Neutrophil (primary cell): ENCODE data around the gene CPD.

ENCODE experiments used
- H3K27ac ChIP-seq: fragments of 200-600 bp; sonication (generic); 2 replicates; pipeline ENCODE4 v1.5.1; 2016; ENCODE audit warnings: mild to moderate bottlenecking, moderate library complexity
- H3K27me3 ChIP-seq: fragments of 200-600 bp; sonication (generic); 2 replicates; pipeline ENCODE4 v1.6.0; 2016; ENCODE audit warnings: mild to moderate bottlenecking
- H3K36me3 ChIP-seq: fragments of 200-600 bp; sonication (generic); 2 replicates; pipeline ENCODE4 v1.5.1; 2017
- H3K4me1 ChIP-seq, 2 experiments: fragments of 200-600 bp in 1 of 2; sonication (generic) in 1 of 2; 1 replicate in 1 of 2; 2 replicates in 1 of 2; pipeline versions ENCODE4 v1.5.1 to v1.6.1; 2013 to 2016; ENCODE audit warnings: low read depth in 1 of 2, low read length in 1 of 2, mild to moderate bottlenecking in 1 of 2, moderate library complexity in 1 of 2; ENCODE audit not compliant: control insufficient read depth in 1 of 2, insufficient read depth in 1 of 2
- H3K4me3 ChIP-seq, 2 experiments: fragments of 200-600 bp in 1 of 2; sonication (generic) in 1 of 2; 1 replicate in 1 of 2; 2 replicates in 1 of 2; pipeline ENCODE4 v1.5.1; 2013 to 2016; ENCODE audit warnings: low read depth in 1 of 2, low read length in 1 of 2, mild to moderate bottlenecking in 1 of 2, moderate library complexity in 1 of 2
- H3K9me3 ChIP-seq: fragments of 200-600 bp; sonication (generic); 2 replicates; pipeline ENCODE4 v1.5.1; 2016
- CTCF ChIP-seq: fragments of 200-600 bp; sonication (generic); IDR thresholded peaks from 2 replicates; pipeline ENCODE4 v1.5.1; 2016; ENCODE audit warnings: antibody characterized with exemption

The CPD gene

GRCh38 chr17:30519166-30519565 lies 140.4 kb downstream of the CPD start:
- H3K27ac ChIP-seq: no peak overlapping the region

More at GRCh38 chr17:30519166-30519565, 140.4 kb downstream of the CPD start:
- no peak for TF ChIP-seq CTCF
- Histone ChIP-seq H3K27me3 (no peaks in the 10 kb centered on the region), H3K9me3 (no peaks in the 10 kb centered on the region), H3K4me1 (peaks cover 9 to 10% of the 10 kb centered on the region in 2 experiments), H3K4me3 (no peak overlapping the region), H3K36me3 (peaks cover 47% of the 10 kb centered on the region)
